ENCODE results near the gene RNF17. TPM values are rescaled to one million over a fixed set of nuclear protein-coding genes. Genes with fewer than 3 reads are reported as not detected.
"Not testable (repeated sequence)": the region's sequence is repeated elsewhere in the genome, so short reads cannot be mapped to it uniquely, and the experiment has no call there.

RNF17 gene
- total and polyA plus RNA-seq, 2 donors (not counting 3 experiments of a cell fraction or from before 2014, with no cell fraction given), result 0.30 TPM; not detected in 1

- DNase-seq (ENCODE audit: low read depth, low spot score) (peak; percentile 71), FAIRE-seq (peak; percentile 70)
- H3K4me1 ChIP-seq (ENCODE audit: control insufficient read depth, extremely low read depth, insufficient read depth, low read length), result no peaks in the 10 kb centered on the region
- TF ChIP-seq MAX (IDR thresholded peaks at IDR 0.05; ENCODE audit: insufficient read depth, insufficient read length), result no peak
- peak; percentile 51 to 82 for TF ChIP-seq CTCF (IDR thresholded peaks at IDR 0.05; ENCODE audit: extremely low read depth in 1 of 2, insufficient read depth in 1 of 2, low read depth in 1 of 2, low read length in 2 of 2)
- H3K4me2 ChIP-seq (ENCODE audit: insufficient read depth, low read length), result no peak overlapping the region
- no TSS peak for BruUV-seq (replicated peaks)
- H3K9me3 ChIP-seq (replicated peaks; ENCODE audit: control insufficient read depth, insufficient read depth, low read length), result no peaks in the 10 kb centered on the region
- dilution Hi-C loops (cut with MboI; ENCODE audit: extremely low pct_ligation_motif_present, low sequenced_read_pairs), result no loop called here
- POLR2A ChIA-PET, result no interaction called here
- peaks cover 0 to 2% of the 10 kb centered on the region in 2 experiments for H3K27me3 ChIP-seq (ENCODE audit: control insufficient read depth in 2 of 2, insufficient read depth in 2 of 2, low read length in 2 of 2)
- intact Hi-C loops (cut with micrococcal nuclease), result loop anchor here (1.0 to 5.0 kb wide), 4 partner anchors 34 to 146 kb away; no protein-coding TSS in a partner anchor
- H3K9ac ChIP-seq (replicated peaks; ENCODE audit: extremely low read depth, insufficient read depth, low read length), result no peak overlapping the region
- no peak overlapping the region for H2AFZ ChIP-seq (ENCODE audit: low read depth, low read length)
- H3K79me2 ChIP-seq (ENCODE audit: control insufficient read depth, insufficient read depth, low read length), result no peaks in the 10 kb centered on the region
- CTCF ChIA-PET, result interaction anchor here (0.6 to 5.9 kb wide), 19 partner anchors 9 to 415 kb away, joined by 3 to 43 read pairs (median 5); no protein-coding TSS in a partner anchor
- no peaks in the 10 kb centered on the region for H4K20me1 ChIP-seq (replicated peaks; ENCODE audit: control insufficient read depth, extremely low read depth, insufficient read depth, low read length)
- no peaks in the 10 kb centered on the region for H3K36me3 ChIP-seq (ENCODE audit: control insufficient read depth in 2 of 2, extremely low read depth in 1 of 2, insufficient read depth in 2 of 2, low read length in 2 of 2)
- H3K9me1 ChIP-seq (replicated peaks; ENCODE audit: control insufficient read depth, extremely low read depth, insufficient read depth, low read length), result no peaks in the 10 kb centered on the region
- H3K27ac ChIP-seq (ENCODE audit: insufficient read depth, low read depth, low read length), result no peak overlapping the region
- no peak overlapping the region for H3K4me3 ChIP-seq (replicated peaks in 1 of 3; ENCODE audit: insufficient read depth in 1 of 3, low read depth in 1 of 3, low read length in 3 of 3)
Observed at GRCh38 chr13:24727731-24728601, 36.0 kb upstream of the RNF17 start.

GRCh38 chr13:24730873-24731567 lies 32.9 kb upstream of the RNF17 start:
- H3K4me3 ChIP-seq (replicated peaks in 1 of 3; ENCODE audit: insufficient read depth in 1 of 3, low read depth in 1 of 3, low read length in 3 of 3); H3K4me2 ChIP-seq (ENCODE audit: insufficient read depth, low read length); H2AFZ ChIP-seq (ENCODE audit: low read depth, low read length); H4K20me1 ChIP-seq (replicated peaks; ENCODE audit: control insufficient read depth, extremely low read depth, insufficient read depth, low read length); H3K36me3 ChIP-seq (ENCODE audit: control insufficient read depth in 2 of 2, extremely low read depth in 1 of 2, insufficient read depth in 2 of 2, low read length in 2 of 2); H3K27ac ChIP-seq (ENCODE audit: insufficient read depth, low read depth, low read length); H3K9me3 ChIP-seq (replicated peaks; ENCODE audit: control insufficient read depth, insufficient read depth, low read length); FAIRE-seq; H3K79me2 ChIP-seq (ENCODE audit: control insufficient read depth, insufficient read depth, low read length); H3K27me3 ChIP-seq (ENCODE audit: control insufficient read depth in 2 of 2, insufficient read depth in 2 of 2, low read length in 2 of 2); H3K9me1 ChIP-seq (replicated peaks; ENCODE audit: control insufficient read depth, extremely low read depth, insufficient read depth, low read length); CTCF ChIA-PET; BruUV-seq (replicated peaks); dilution Hi-C loops (cut with MboI; ENCODE audit: extremely low pct_ligation_motif_present, low sequenced_read_pairs); DNase-seq (ENCODE audit: low read depth, low spot score); intact Hi-C loops (cut with micrococcal nuclease); H3K9ac ChIP-seq (replicated peaks; ENCODE audit: extremely low read depth, insufficient read depth, low read length); POLR2A ChIA-PET; H3K4me1 ChIP-seq (ENCODE audit: control insufficient read depth, extremely low read depth, insufficient read depth, low read length): not testable (repeated sequence)

All from endothelial cell of umbilical vein (primary cell).